K562 (cell line): ENCODE measurements around the gene ST6GALNAC6. TPM values are rescaled to one million over a fixed set of nuclear protein-coding genes. Genes with fewer than 3 reads are reported as not detected.

ENCODE experiments used
- ATAC-seq: fragments of 200-7000 bp; cut with Tn5 transposase; 3 replicates; pipeline ENCODE4 v1.9.1; 2020; ENCODE audit warnings: moderate library complexity
- BruUV-seq: library from RNA; stranded (reverse); fragments of 400-500 nt; replicated peaks from 2 replicates; lab custom pipeline; 2021; lab: Mats Ljungman, UMichigan
- CTCF ChIA-PET: fragments of 300-600 bp; formaldehyde crosslinking; extraction: SDS; loops from one replicate; lab custom pipeline; 2021; ENCODE audit warnings: low intra/inter-chr PET ratio; lab: Yijun Ruan, JAX
- POLR2A ChIA-PET: fragments of 300-600, 350-650 bp; sonication (Branson Sonifier 250); formaldehyde crosslinking; extraction: SDS; loops from one replicate; lab custom pipeline; 2021; ENCODE audit warnings: antibody characterized with exemption, inconsistent platforms; lab: Yijun Ruan, JAX
- DNase-seq, 4 experiments: peaks; one replicate each; pipeline versions ENCODE4 v3.0.0 to v3.0.0-alpha.2; 2011 to 2018; ENCODE audit warnings: low spot score in 3 of 4, mixed read lengths in 3 of 4; ENCODE audit errors: extremely low read depth in 1 of 4
- FAIRE-seq: peaks from 2 replicates; lab custom pipeline; 2011; peaks lifted over from hg19 to GRCh38; lab: Jason Lieb, UNC
- H2AFZ ChIP-seq: 2 replicates; pipeline ENCODE4 v1.6.0; 2011; ENCODE audit warnings: low read depth, low read length, control low read depth, inconsistent platforms
- H3K27ac ChIP-seq: fragments of 200-600 bp; 3 replicates; pipeline ENCODE4 v1.8.0; 2011; ENCODE audit warnings: low read depth, mild to moderate bottlenecking, control low read depth, inconsistent platforms, low read length, moderate library complexity, mixed read lengths; ENCODE audit errors: extremely low read depth
- H3K27me3 ChIP-seq, 2 experiments: fragments of 300-600 bp in 1 of 2; 2 replicates in 1 of 2; 3 replicates in 1 of 2; pipeline versions ENCODE4 v1.6.0 to v1.8.0; 2011; ENCODE audit warnings: inconsistent platforms in 2 of 2, low read length in 2 of 2, mild to moderate bottlenecking in 1 of 2, mixed read lengths in 1 of 2, moderate library complexity in 1 of 2; ENCODE audit not compliant: control insufficient read depth in 2 of 2, insufficient read depth in 2 of 2
- H3K36me3 ChIP-seq: fragments of 300-600 bp; 3 replicates; pipeline ENCODE4 v1.8.0; 2011; ENCODE audit warnings: mild to moderate bottlenecking, low read length, inconsistent platforms; ENCODE audit not compliant: control insufficient read depth, insufficient read depth
- H3K4me1 ChIP-seq, 2 experiments: fragments of 200-600 bp in 1 of 2; replicated peaks in 1 of 2; 2 replicates in 1 of 2; 3 replicates in 1 of 2; pipeline versions ENCODE4 v1.5.1 to v1.8.0; 2011; ENCODE audit warnings: inconsistent platforms in 2 of 2, low read length in 2 of 2, mild to moderate bottlenecking in 1 of 2, mixed read lengths in 1 of 2, moderate library complexity in 1 of 2; ENCODE audit not compliant: control insufficient read depth in 2 of 2, insufficient read depth in 2 of 2
- H3K4me2 ChIP-seq: 2 replicates; pipeline ENCODE4 v1.6.1; 2011; ENCODE audit warnings: low read length, control low read depth, inconsistent platforms, mixed read lengths; ENCODE audit not compliant: insufficient read depth
- H3K4me3 ChIP-seq: fragments of 200-600 bp; sonication (generic), shearing (Covaris generic); 2 replicates; pipeline ENCODE4 v1.5.1; 2016; ENCODE audit warnings: control low read depth, inconsistent platforms
- H3K79me2 ChIP-seq: fragments of 200-600 bp; 3 replicates; pipeline ENCODE4 v1.8.0; 2011; ENCODE audit warnings: low read length, inconsistent platforms; ENCODE audit not compliant: control insufficient read depth, insufficient read depth
- H3K9ac ChIP-seq, 2 experiments: 2 replicates each; pipeline versions ENCODE4 v1.6.0 to v1.6.1; 2011; ENCODE audit warnings: low read depth in 2 of 2, low read length in 2 of 2, control low read depth in 1 of 2, inconsistent platforms in 1 of 2, mild to moderate bottlenecking in 1 of 2, mixed read lengths in 1 of 2; ENCODE audit not compliant: insufficient read depth in 1 of 2
- H3K9me1 ChIP-seq: one replicate; pipeline ENCODE4 v1.6.0; 2011; ENCODE audit warnings: inconsistent platforms, mild to moderate bottlenecking, low read length, moderate library complexity; ENCODE audit not compliant: control insufficient read depth, insufficient read depth
- H3K9me3 ChIP-seq: replicated peaks from 2 replicates; pipeline ENCODE4 v1.5.1; 2011; ENCODE audit warnings: low read depth, low read length, inconsistent platforms; ENCODE audit not compliant: control insufficient read depth, insufficient read depth
- H4K20me1 ChIP-seq: replicated peaks from 2 replicates; pipeline ENCODE4 v1.6.1; 2011; ENCODE audit warnings: low read length, inconsistent platforms, mixed read lengths; ENCODE audit not compliant: control insufficient read depth, insufficient read depth
- BCOR ChIP-seq: fragments of 450-650 bp; IDR thresholded peaks from 2 replicates; pipeline ENCODE4 v1.6.1; 2016
- BRF1 ChIP-seq: IDR thresholded peaks from 3 replicates; pipeline ENCODE4 v1.6.1; 2011; ENCODE audit warnings: borderline replicate concordance, mild to moderate bottlenecking; ENCODE audit not compliant: insufficient read length; ENCODE audit errors: extremely low read depth
- ETV1 ChIP-seq: fragments of 450-650 bp; conservative IDR thresholded peaks from 2 replicates; pipeline ENCODE4 v1.6.1; 2016; ENCODE audit warnings: missing genetic modification characterization, control low read depth, low read depth, missing compliant biosample characterization
- ETV6 ChIP-seq, 3 experiments: fragments of 150-350 bp in 1 of 3; sonication (generic) in 1 of 3; formaldehyde crosslinking in 1 of 3; IDR thresholded peaks; 2 replicates each; pipeline versions ENCODE4 v1.6.1 to v1.8.0; 2014 to 2022; ENCODE audit warnings: borderline replicate concordance in 2 of 3, low read depth in 2 of 3, antibody characterized with exemption in 1 of 3, low read length in 1 of 3, mild to moderate bottlenecking in 1 of 3, missing genetic modification reagents in 1 of 3
- HNRNPL ChIP-seq: fragments of 200-400 bp; formaldehyde crosslinking; IDR thresholded peaks from 2 replicates; pipeline ENCODE4 v1.6.1; 2017; ENCODE audit warnings: low read depth, mild to moderate bottlenecking, low read length
- KLF10 ChIP-seq: fragments of 250-450 bp; sonication (Bioruptor Pico); IDR thresholded peaks from 2 replicates; pipeline ENCODE4 v1.6.1; 2021; ENCODE audit warnings: matching md5 sums
- NCOA6 ChIP-seq: fragments of 450-650 bp; IDR thresholded peaks from 2 replicates; pipeline ENCODE4 v1.6.1; 2017; ENCODE audit warnings: mild to moderate bottlenecking
- NFYB ChIP-seq: IDR thresholded peaks from 2 replicates; pipeline ENCODE4 v1.6.1; 2011; ENCODE audit warnings: mild to moderate bottlenecking, moderate library complexity; ENCODE audit not compliant: insufficient read length; ENCODE audit errors: extremely low read depth
- PHB2 ChIP-seq: fragments of 450-650 bp; IDR thresholded peaks from 2 replicates; pipeline ENCODE4 v1.6.1; 2017; ENCODE audit warnings: low read depth
- PTBP1 ChIP-seq: fragments of 200-400 bp; formaldehyde crosslinking; IDR thresholded peaks from 2 replicates; pipeline ENCODE4 v1.6.1; 2017; ENCODE audit warnings: low read depth, low read length
- XRCC5 ChIP-seq: fragments of 200-400 bp; formaldehyde crosslinking; IDR thresholded peaks from 2 replicates; pipeline ENCODE4 v1.6.1; 2017; ENCODE audit warnings: low read depth, mild to moderate bottlenecking, low read length
- ZC3H8 ChIP-seq: fragments of 450-650 bp; IDR thresholded peaks from 2 replicates; pipeline ENCODE4 v1.6.1; 2017
- ZEB2 ChIP-seq: fragments of 450-650 bp; IDR thresholded peaks from 2 replicates; pipeline ENCODE4 v1.6.1; 2016
- ZNF121 ChIP-seq: sonication (generic); formaldehyde crosslinking; conservative IDR thresholded peaks from 2 replicates; pipeline ENCODE4 v1.8.0; 2022; ENCODE audit warnings: missing genetic modification reagents
- ZNF24 ChIP-seq: fragments of 450-650 bp; IDR thresholded peaks from 2 replicates; pipeline ENCODE4 v1.6.1; 2016
- ZNF584 ChIP-seq: fragments of 200-800 bp; sonication (Bioruptor generic); IDR thresholded peaks from 2 replicates; pipeline ENCODE4 v1.6.1; 2016; ENCODE audit warnings: low read depth, mild to moderate bottlenecking, missing genetic modification characterization, missing compliant biosample characterization
- ZNF76 ChIP-seq: fragments of 250-450 bp; sonication (Bioruptor Pico); IDR thresholded peaks from 2 replicates; pipeline ENCODE4 v1.4.0; 2020; ENCODE audit warnings: mild to moderate bottlenecking, moderate library complexity, borderline replicate concordance
- WGBS: fragments of 100-300 bp; shearing (Covaris generic); methylation state at CpG from one replicate; pipeline ENCODE4 v1.1.6; 2016; ENCODE audit warnings: low coverage, mixed read lengths; ENCODE audit not compliant: insufficient coverage; ENCODE audit errors: missing lambda C conversion rate; 5-methylcytosine and 5-hydroxymethylcytosine counted together
- in situ Hi-C: fragments of 300-500 bp; cut with MboI; formaldehyde crosslinking; loops from 4 replicates; pipeline ENCODE4 v1.15.0; 2018; ENCODE audit warnings: inconsistent platforms, mixed read lengths
- intact Hi-C: fragments of 100-400 bp; cut with micrococcal nuclease; formaldehyde crosslinking; loops from 2 replicates; pipeline ENCODE4 v1.14.2; 2022
- polyA plus RNA-seq, 8 experiments: library from polyadenylated mRNA; depleted of rRNA in 4 of 8; stranded (reverse) in 5 of 8; unstranded in 3 of 8; fragments of >200 nt; fragmentation: Nextera tagmentation in 2 of 8; fragmentation: Illumina TruSeq in 1 of 8; extraction: Ambion mirVana in 2 of 8; extraction: Trizol in 1 of 8; gene quantifications; 2 replicates each; pipeline versions ENCODE4 v1.2.1 to v1.2.3, GENCODE V29; 2011 to 2014; ENCODE audit warnings: inconsistent platforms in 1 of 8, missing spikeins in 1 of 8
- total RNA-seq, 7 experiments: library from RNA; depleted of rRNA in 6 of 7; stranded (reverse); fragments of >200 nt in 6 of 7; fragmentation: Illumina TruSeq in 2 of 7; extraction: Trizol in 2 of 7; gene quantifications; 2 replicates each; pipeline versions ENCODE4 v1.2.1 to v1.2.3, GENCODE V29; 2011 to 2021; ENCODE audit warnings: low replicate concordance in 1 of 7
- TF ChIP-seq, protein P1 (sequence below): fragments of 450-650 bp; IDR thresholded peaks from 2 replicates; pipeline ENCODE4 v1.6.1; 2017; ENCODE audit warnings: antibody characterized with exemption, mild to moderate bottlenecking

The ST6GALNAC6 gene
- total and polyA plus RNA-seq, 9 of the 15 experiments (the other 6 are each of a cell fraction or from before 2014, with no cell fraction given) = 0.13 to 23.0 (median 14.5) TPM

DNA sequence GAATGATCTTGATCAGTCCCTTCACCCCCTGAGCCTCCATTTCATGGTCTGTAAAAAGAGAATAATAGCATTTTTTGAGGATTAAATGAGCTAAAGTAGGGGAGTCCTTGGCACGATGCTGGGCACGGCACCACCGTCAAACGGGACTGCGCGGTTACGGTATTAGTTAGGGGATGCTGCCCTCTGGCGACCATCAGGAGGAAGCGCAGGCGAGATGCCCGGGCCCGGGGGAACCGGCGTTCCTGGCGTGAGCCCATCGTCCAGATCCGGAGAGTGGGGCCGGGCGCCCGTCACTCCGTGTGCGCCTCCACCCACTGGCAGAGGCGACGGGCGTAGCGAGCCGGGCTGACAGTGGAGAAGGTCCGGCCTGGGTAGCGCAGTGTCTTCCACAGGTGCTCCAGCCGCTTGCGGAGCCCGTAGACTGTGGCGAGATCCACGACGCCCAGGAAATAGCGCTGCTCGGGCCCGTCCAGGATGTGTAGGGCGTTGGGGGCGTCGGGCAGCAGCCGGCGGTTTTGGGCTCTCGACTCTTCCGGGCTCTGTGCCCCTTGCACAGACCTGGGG lies 22.2 kb upstream of the ST6GALNAC6 start (continued):
- 0 out of 2 replicates have a peak, but pooled peaks have one; percentile 48 for TF ChIP-seq HNRNPL
- no peak for TF ChIP-seq ZNF76 (CRISPR knock-in tag)
- no peak for TF ChIP-seq BRF1
- TF ChIP-seq NCOA6 = no peak
- no peak for TF ChIP-seq ETV1 (tag)
- no peak for TF ChIP-seq ZC3H8
- TF ChIP-seq XRCC5 = no peak
- no peak for TF ChIP-seq KLF10
- TF ChIP-seq ZNF584 (CRISPR knock-in tag) = no peak

DNA sequence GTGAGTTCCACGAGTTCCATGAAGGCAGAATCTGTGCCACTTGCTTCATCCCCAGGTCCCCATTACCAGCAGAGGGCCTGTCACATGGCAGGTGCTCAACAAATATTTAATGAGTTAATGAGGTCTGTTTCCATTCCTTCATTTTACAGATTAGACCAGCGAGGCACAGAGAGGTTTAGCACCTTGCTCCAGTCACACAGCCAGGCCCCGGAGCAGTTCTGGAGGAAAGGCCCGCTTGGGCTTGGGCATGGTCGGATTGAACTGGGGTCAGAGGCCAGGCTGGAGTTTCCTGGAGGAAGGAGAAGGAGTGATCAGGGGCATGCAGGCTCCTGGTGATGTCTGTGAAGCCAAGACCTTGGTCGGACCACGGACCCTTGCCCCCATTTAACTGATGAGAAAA lies 21.4 kb upstream of the ST6GALNAC6 start:
- DNase-seq (no peak), FAIRE-seq (no peak), ATAC-seq (no peak)
- no TSS peak for BruUV-seq
- intact Hi-C loops = loop anchor here (1.0 to 5.0 kb wide), 2 partner anchors 185 to 328 kb away; partner anchors contain the start of gene TOR2A
- WGBS = 73% methylated on average over 7 of the region's 7 CpGs
- ChIA-PET CTCF (interaction anchor here (0.6 to 4.3 kb wide), 7 partner anchors 119 to 589 kb away, joined by 3 to 34 read pairs (median 3); partner anchors contain the start of gene TOR2A), POLR2A (interaction anchor here (0.6 to 0.7 kb wide), 2 partner anchors 278 to 335 kb away, joined by 3 read pairs; no protein-coding TSS in a partner anchor)
- Histone ChIP-seq H3K27ac (no peak overlapping the region), H3K9me1 (no peaks in the 10 kb centered on the region), H3K36me3 (no peaks in the 10 kb centered on the region), H3K9ac (no peak overlapping the region), H3K4me1 (peaks cover 27 to 47% of the 10 kb centered on the region in 2 experiments), H3K4me2 (no peak overlapping the region), H3K79me2 (peaks cover 10% of the 10 kb centered on the region), H3K27me3 (no peaks in the 10 kb centered on the region), H3K4me3 (no peak overlapping the region), H2AFZ (no peak overlapping the region), H3K9me3 (no peaks in the 10 kb centered on the region), H4K20me1 (no peaks in the 10 kb centered on the region)
- in situ Hi-C loops = loop anchor here (10.0 to 25.0 kb wide), 2 partner anchors 706 to 983 kb away; no protein-coding TSS in a partner anchor
- TF ChIP-seq BCOR (peak; percentile 34; the same call in 1 of the 2 replicates), ZEB2 (no peak), ZNF121 (no peak), PTBP1 (0 out of 2 replicates have a peak, but pooled peaks have one; percentile 33), ZNF24 (no peak), NFYB (no peak), PHB2 (no peak), ETV6 (IDR thresholded peaks at IDR 0.05; ENCODE audit: borderline replicate concordance in 1 of 2, low read depth in 2 of 2, low read length in 1 of 2) (no peak), ETV6 (CRISPR knock-in tag; IDR thresholded peaks at IDR 0.05; ENCODE audit: borderline replicate concordance) (no peak)
- TF ChIP-seq, protein P1, sequence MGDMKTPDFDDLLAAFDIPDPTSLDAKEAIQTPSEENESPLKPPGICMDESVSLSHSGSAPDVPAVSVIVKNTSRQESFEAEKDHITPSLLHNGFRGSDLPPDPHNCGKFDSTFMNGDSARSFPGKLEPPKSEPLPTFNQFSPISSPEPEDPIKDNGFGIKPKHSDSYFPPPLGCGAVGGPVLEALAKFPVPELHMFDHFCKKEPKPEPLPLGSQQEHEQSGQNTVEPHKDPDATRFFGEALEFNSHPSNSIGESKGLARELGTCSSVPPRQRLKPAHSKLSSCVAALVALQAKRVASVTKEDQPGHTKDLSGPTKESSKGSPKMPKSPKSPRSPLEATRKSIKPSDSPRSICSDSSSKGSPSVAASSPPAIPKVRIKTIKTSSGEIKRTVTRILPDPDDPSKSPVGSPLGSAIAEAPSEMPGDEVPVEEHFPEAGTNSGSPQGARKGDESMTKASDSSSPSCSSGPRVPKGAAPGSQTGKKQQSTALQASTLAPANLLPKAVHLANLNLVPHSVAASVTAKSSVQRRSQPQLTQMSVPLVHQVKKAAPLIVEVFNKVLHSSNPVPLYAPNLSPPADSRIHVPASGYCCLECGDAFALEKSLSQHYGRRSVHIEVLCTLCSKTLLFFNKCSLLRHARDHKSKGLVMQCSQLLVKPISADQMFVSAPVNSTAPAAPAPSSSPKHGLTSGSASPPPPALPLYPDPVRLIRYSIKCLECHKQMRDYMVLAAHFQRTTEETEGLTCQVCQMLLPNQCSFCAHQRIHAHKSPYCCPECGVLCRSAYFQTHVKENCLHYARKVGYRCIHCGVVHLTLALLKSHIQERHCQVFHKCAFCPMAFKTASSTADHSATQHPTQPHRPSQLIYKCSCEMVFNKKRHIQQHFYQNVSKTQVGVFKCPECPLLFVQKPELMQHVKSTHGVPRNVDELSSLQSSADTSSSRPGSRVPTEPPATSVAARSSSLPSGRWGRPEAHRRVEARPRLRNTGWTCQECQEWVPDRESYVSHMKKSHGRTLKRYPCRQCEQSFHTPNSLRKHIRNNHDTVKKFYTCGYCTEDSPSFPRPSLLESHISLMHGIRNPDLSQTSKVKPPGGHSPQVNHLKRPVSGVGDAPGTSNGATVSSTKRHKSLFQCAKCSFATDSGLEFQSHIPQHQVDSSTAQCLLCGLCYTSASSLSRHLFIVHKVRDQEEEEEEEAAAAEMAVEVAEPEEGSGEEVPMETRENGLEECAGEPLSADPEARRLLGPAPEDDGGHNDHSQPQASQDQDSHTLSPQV = no peak
